ENCODE data around the gene MORC4. TPM values are rescaled to one million over a fixed set of nuclear protein-coding genes. Genes with fewer than 3 reads are reported as not detected.
"Not testable (repeated sequence)": the region's sequence is repeated elsewhere in the genome, so short reads cannot be mapped to it uniquely, and the experiment has no call there.

Gene MORC4
- total RNA-seq, 3 donors from 2014 or later, result 7.6 to 9.7 (median 8.0) TPM

- H3K36me3 ChIP-seq (ENCODE audit: low read depth), result no peaks in the 10 kb centered on the region
- no peaks in the 10 kb centered on the region for H3K9me3 ChIP-seq
- intact Hi-C loops (cut with DNase I, micrococcal nuclease), result no loop called here
- no peaks in the 10 kb centered on the region for H3K4me1 ChIP-seq (ENCODE audit: low read depth)
- H3K4me3 ChIP-seq, result no peak overlapping the region
- no peak for TF ChIP-seq CTCF (IDR thresholded peaks at IDR 0.05)
- peak; percentile 69 for ATAC-seq
- no peak for DNase-seq
These were observed 18.9 kb downstream of the MORC4 start for GRCh38 chrX:106980952-106981626.

DNA sequence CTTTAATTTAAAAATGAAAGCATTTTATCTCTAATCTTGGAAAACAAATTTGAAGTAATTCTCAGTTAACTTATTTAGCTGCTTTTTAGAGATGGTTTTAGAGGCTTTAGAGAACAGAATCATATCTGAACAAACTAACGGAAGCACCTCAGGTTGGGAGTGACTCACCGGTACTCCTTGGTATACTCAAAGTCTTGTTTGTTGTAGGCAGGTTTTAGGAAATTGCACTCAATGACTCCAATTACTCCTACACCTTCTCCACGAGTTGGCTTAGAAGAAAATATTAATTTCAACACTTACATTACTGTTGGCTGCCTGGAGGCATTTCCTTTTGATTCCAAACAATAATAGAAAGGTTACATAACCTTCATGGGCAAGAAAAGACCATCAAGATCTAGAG is 23.6 kb downstream of the MORC4 start:
- no peak for TF ChIP-seq CTCF (IDR thresholded peaks at IDR 0.05)
- Histone ChIP-seq H3K36me3 (ENCODE audit: low read depth) (no peaks in the 10 kb centered on the region), H3K4me1 (ENCODE audit: low read depth) (no peaks in the 10 kb centered on the region), H3K4me3 (no peak overlapping the region), H3K9me3 (no peaks in the 10 kb centered on the region)
- DNase-seq (no peak), ATAC-seq (no peak)
- intact Hi-C loops (cut with DNase I, micrococcal nuclease), result no loop called here

DNA sequence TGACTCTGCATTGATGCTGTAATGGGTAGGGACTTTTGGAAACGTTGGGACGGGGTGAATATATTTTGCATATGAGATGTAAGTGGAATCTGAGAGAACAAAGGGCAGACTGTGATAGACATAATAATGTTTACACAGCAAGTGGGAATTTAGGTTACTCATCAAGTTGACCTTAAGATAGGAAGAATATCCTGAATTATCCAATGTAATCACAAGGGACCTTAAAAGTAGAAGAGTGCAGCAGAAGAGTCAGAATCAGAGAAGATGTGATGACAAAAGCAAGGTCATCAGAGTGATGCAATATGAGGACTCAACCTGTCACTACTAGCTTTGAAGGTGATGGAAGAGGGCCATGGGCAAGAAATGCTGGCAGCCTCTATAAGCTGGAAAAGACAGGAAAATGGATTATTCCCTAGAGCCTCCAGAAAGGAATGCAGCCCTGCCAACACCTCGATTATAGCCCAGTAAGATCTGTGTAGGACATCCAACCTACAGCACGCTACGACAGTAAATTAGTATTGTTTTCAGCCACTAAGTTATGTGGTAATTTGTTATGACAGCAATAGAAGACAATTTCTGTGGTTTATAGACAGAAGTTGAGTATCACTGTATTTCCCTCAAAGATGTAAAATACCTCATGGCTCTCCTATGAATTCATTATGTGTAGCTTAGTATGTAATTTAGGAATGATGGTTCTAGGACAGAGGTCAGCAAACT is 26.4 kb downstream of the MORC4 start:
- no peak for ATAC-seq

DNA sequence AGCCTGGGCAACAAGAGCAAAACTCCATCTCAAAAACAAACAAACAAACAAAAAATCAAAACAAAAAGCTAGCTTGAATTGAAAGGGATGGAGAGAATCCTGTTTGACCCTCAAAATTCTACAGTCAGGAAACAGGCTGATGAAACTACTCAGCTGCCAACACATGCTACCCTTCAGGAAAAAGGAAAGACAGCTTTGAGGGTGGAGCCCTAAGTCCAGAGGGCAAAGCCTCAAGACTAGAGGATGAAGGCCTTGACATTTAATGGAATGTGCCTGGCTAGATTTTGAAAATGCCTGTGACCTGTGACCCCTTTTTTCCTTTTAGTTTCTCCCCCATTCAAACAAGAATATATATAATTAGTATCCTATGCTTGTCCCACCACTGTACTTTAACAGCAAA is 27.1 kb downstream of the MORC4 start:
- H3K4me1 ChIP-seq (ENCODE audit: low read depth), result no peaks in the 10 kb centered on the region
- DNase-seq (no peak), ATAC-seq (no peak)
- TF ChIP-seq CTCF (IDR thresholded peaks at IDR 0.05), result no peak
- intact Hi-C loops (cut with DNase I, micrococcal nuclease), result no loop called here
- H3K4me3 ChIP-seq, result no peak overlapping the region
- no peaks in the 10 kb centered on the region for H3K36me3 ChIP-seq (ENCODE audit: low read depth)
- H3K9me3 ChIP-seq, result no peaks in the 10 kb centered on the region

More for the DNA sequence above, 26.4 kb downstream of the MORC4 start:
- Histone ChIP-seq H3K4me1 (ENCODE audit: low read depth) (no peaks in the 10 kb centered on the region), H3K9me3 (no peaks in the 10 kb centered on the region), H3K36me3 (ENCODE audit: low read depth) (no peaks in the 10 kb centered on the region), H3K4me3 (no peak overlapping the region)
- TF ChIP-seq CTCF (IDR thresholded peaks at IDR 0.05), result no peak
- DNase-seq, result no peak
- intact Hi-C loops (cut with DNase I, micrococcal nuclease), result no loop called here

- H3K4me3 ChIP-seq; H3K36me3 ChIP-seq (ENCODE audit: low read depth); H3K9me3 ChIP-seq; ATAC-seq; intact Hi-C loops (cut with DNase I, micrococcal nuclease); H3K4me1 ChIP-seq (ENCODE audit: low read depth): not testable (repeated sequence)
- DNase-seq, result peak in 2 of 3 donors; percentile 31 to 42
These were observed 33.5 kb downstream of the MORC4 start for GRCh38 chrX:106966547-106966946.

- DNase-seq, result no peak
- no peak for TF ChIP-seq CTCF (IDR thresholded peaks at IDR 0.05)
- Histone ChIP-seq H3K4me3 (no peak overlapping the region), H3K9me3 (no peaks in the 10 kb centered on the region), H3K4me1 (ENCODE audit: low read depth) (no peaks in the 10 kb centered on the region), H3K36me3 (ENCODE audit: low read depth) (no peaks in the 10 kb centered on the region)
- no peak for ATAC-seq
- intact Hi-C loops (cut with DNase I, micrococcal nuclease), result no loop called here
These were observed 35.7 kb downstream of the MORC4 start for GRCh38 chrX:106964290-106964689.

All from mucosa of descending colon (tissue), 3 donors.